Suprapubic skin (tissue), 4 donors: ENCODE measurements around the gene SPTB. TPM values are rescaled to one million over a fixed set of nuclear protein-coding genes. Genes with fewer than 3 reads are reported as not detected.

Source experiments
- DNase-seq, 2 donors: peaks; one replicate each; pipeline ENCODE4 v3.0.0-alpha.2; 2019; ENCODE audit warnings: low spot score in 2 of 2
- H3K27ac ChIP-seq: fragments of 200-600 bp; sonication (generic); one replicate; pipeline ENCODE4 v1.5.1; 2019
- H3K27me3 ChIP-seq: fragments of 200-600 bp; sonication (generic); one replicate; pipeline ENCODE4 v1.5.1; 2019
- H3K36me3 ChIP-seq: fragments of 200-600 bp; sonication (generic); one replicate; pipeline ENCODE4 v1.5.1; 2019
- H3K4me1 ChIP-seq: fragments of 200-600 bp; sonication (generic); one replicate; pipeline ENCODE4 v1.5.1; 2019
- H3K4me3 ChIP-seq: fragments of 200-600 bp; sonication (generic); one replicate; pipeline ENCODE4 v1.5.1; 2019; ENCODE audit warnings: mild to moderate bottlenecking
- H3K9me3 ChIP-seq: fragments of 200-600 bp; sonication (generic); one replicate; pipeline ENCODE4 v1.5.1; 2019
- CTCF ChIP-seq, 2 donors: fragments of 200-600 bp in 1 of 2; fragments of 450-650 bp in 1 of 2; sonication (generic) in 1 of 2; IDR thresholded peaks; one replicate each; pipeline ENCODE4 v1.5.1; 2016 to 2019; ENCODE audit warnings: antibody characterized with exemption in 2 of 2, mild to moderate bottlenecking in 1 of 2, moderate library complexity in 1 of 2
- EP300 ChIP-seq: sonication (generic); formaldehyde crosslinking; IDR thresholded peaks from one replicate; pipeline ENCODE4 v1.6.1; 2017; ENCODE audit warnings: antibody characterized with exemption
- POLR2A ChIP-seq, 2 donors: fragments of 450-650 bp; IDR thresholded peaks; one replicate each; pipeline ENCODE4 v1.6.1; 2017; ENCODE audit warnings: antibody characterized with exemption in 2 of 2, mild to moderate bottlenecking in 2 of 2, moderate library complexity in 2 of 2
- POLR2AphosphoS5 ChIP-seq, 3 donors: sonication (generic); formaldehyde crosslinking; IDR thresholded peaks; one replicate each; pipeline ENCODE4 v1.6.1; 2017; ENCODE audit warnings: antibody characterized with exemption in 3 of 3
- WGBS: methylation state at CpG from one replicate; pipeline ENCODE4 v1.1.5; 2018; 5-methylcytosine and 5-hydroxymethylcytosine counted together
- total RNA-seq, 4 donors: library from RNA; depleted of rRNA; stranded (reverse); fragments of >200 nt; gene quantifications; one replicate each; pipeline ENCODE4 v1.1.0, GENCODE V29; 2016

SPTB gene
- total RNA-seq, 4 donors from 2014 or later, result 0.44 to 2.4 (median 0.54) TPM

DNA sequence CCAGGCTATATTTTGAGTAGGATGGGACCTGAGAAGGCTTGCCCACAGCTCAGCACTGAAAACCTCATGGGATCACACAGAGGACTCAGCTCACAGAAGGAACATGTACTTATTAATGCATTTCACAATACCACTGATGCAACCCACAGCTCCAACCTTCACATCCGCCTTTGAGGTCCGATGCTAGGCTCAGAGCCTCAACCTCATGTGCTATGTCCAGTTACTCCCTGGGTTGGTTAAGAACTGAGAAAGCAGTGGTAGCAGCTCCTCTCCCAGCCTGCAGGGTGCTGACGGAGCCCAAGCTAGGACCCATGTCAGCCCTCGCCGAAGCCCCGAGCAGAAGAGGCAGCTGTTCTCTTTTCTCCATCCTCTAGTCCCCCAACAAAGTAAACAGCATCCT lies 52.9 kb downstream of the SPTB start:
- WGBS, result 83% methylated on average over 6 of the region's 6 CpGs
- peaks cover 3% of the 10 kb centered on the region for H3K4me1 ChIP-seq
- TF ChIP-seq POLR2AphosphoS5 (IDR thresholded peaks at IDR 0.05), result no peak
- no peak for TF ChIP-seq EP300
- no peak for TF ChIP-seq CTCF (IDR thresholded peaks at IDR 0.05)
- no peak for TF ChIP-seq POLR2A (IDR thresholded peaks at IDR 0.05)
- no peak for DNase-seq
- H3K36me3 ChIP-seq, result no peaks in the 10 kb centered on the region
- no peaks in the 10 kb centered on the region for H3K9me3 ChIP-seq
- H3K27ac ChIP-seq, result no peak overlapping the region
- H3K4me3 ChIP-seq, result no peak overlapping the region
- H3K27me3 ChIP-seq, result peaks cover 14% of the 10 kb centered on the region

GRCh38 chr14:64826333-64826732 lies 53.4 kb downstream of the SPTB start:
- no peak for TF ChIP-seq EP300
- no peak for TF ChIP-seq POLR2AphosphoS5 (IDR thresholded peaks at IDR 0.05)
- TF ChIP-seq CTCF (IDR thresholded peaks at IDR 0.05), result no peak
- no peak for TF ChIP-seq POLR2A (IDR thresholded peaks at IDR 0.05)
- H3K27me3 ChIP-seq, result peaks cover 14% of the 10 kb centered on the region
- DNase-seq, result no peak
- H3K4me1 ChIP-seq, result peaks cover 3% of the 10 kb centered on the region
- WGBS, result 92% methylated on average over 4 of the region's 4 CpGs
- no peaks in the 10 kb centered on the region for H3K36me3 ChIP-seq
- H3K9me3 ChIP-seq, result no peaks in the 10 kb centered on the region
- H3K4me3 ChIP-seq, result no peak overlapping the region
- H3K27ac ChIP-seq, result no peak overlapping the region

- DNase-seq, result no peak
- peaks cover 14% of the 10 kb centered on the region for H3K27me3 ChIP-seq
- 71% methylated on average over 10 of the region's 10 CpGs for WGBS
- peaks cover 3% of the 10 kb centered on the region for H3K4me1 ChIP-seq
- H3K27ac ChIP-seq, result no peak overlapping the region
- H3K36me3 ChIP-seq, result no peaks in the 10 kb centered on the region
- no peaks in the 10 kb centered on the region for H3K9me3 ChIP-seq
- TF ChIP-seq POLR2A (IDR thresholded peaks at IDR 0.05) (no peak), POLR2AphosphoS5 (IDR thresholded peaks at IDR 0.05) (no peak), EP300 (no peak), CTCF (IDR thresholded peaks at IDR 0.05) (no peak)
- H3K4me3 ChIP-seq, result no peak overlapping the region
Observed at GRCh38 chr14:64825509-64825908, 54.2 kb downstream of the SPTB start.

DNA sequence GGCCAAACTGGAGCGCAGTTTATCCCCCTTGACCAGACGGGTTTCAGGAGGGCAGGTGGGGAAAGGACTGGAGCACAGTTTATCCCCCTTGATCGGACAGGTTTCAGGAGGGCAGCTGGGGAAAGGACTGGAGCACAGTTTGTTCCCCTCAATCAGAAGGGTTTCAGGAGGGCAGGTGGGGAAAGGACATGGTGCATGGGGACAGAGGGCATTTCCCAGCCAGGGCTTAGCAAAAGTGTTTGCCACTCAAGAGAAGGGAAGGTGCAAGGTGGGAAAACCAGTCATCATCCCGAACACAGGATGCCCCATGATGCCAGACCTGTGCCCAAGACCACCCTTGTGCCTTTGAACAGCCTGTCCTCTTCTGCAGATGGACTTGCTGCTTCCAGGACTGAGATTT lies 54.7 kb downstream of the SPTB start:
- H3K4me1 ChIP-seq, result peaks cover 3% of the 10 kb centered on the region
- 91% methylated on average over 4 of the region's 4 CpGs for WGBS
- H3K27me3 ChIP-seq, result peaks cover 14% of the 10 kb centered on the region
- H3K27ac ChIP-seq, result no peak overlapping the region
- TF ChIP-seq CTCF (IDR thresholded peaks at IDR 0.05), result no peak
- no peak overlapping the region for H3K4me3 ChIP-seq
- no peak for DNase-seq
- no peaks in the 10 kb centered on the region for H3K9me3 ChIP-seq
- H3K36me3 ChIP-seq, result no peaks in the 10 kb centered on the region

DNA sequence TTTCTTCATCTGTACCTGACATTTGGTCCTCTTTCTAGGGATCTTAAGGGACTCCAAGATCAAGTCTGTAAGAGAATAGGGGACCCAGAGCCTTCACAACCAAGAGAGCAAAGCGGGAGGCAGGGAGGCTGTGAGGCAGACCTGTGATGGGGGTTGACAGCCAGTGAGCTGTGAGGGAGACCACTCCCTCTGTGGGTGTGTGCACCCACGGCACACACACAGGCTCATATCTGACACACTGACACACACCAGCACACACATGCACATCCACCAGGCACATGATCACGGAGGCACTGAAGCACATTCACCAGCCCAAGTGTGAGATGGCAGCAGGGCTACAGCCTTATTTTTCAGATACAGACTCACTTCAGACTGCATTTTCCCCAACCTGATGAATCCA lies 55.2 kb downstream of the SPTB start:
- Histone ChIP-seq H3K4me1 (peaks cover 3% of the 10 kb centered on the region), H3K27me3 (peaks cover 14% of the 10 kb centered on the region), H3K36me3 (no peaks in the 10 kb centered on the region), H3K4me3 (no peak overlapping the region), H3K9me3 (no peaks in the 10 kb centered on the region), H3K27ac (no peak overlapping the region)
- WGBS, result 83% methylated on average over 3 of the region's 3 CpGs
- TF ChIP-seq CTCF (IDR thresholded peaks at IDR 0.05), result no peak
- no peak for TF ChIP-seq POLR2AphosphoS5 (IDR thresholded peaks at IDR 0.05)
- TF ChIP-seq POLR2A (IDR thresholded peaks at IDR 0.05), result no peak
- no peak for TF ChIP-seq EP300
- no peak for DNase-seq
